WTC11 (cell line): ENCODE measurements around the gene RNASE7.

Experiments used
- FOXJ3 ChIP-seq: sonication (generic); formaldehyde crosslinking; IDR thresholded peaks from 2 replicates; pipeline ENCODE4 v1.9.0; 2021; ENCODE audit warnings: missing genetic modification reagents, mild to moderate bottlenecking, borderline replicate concordance
- MXD4 ChIP-seq: fragments of 250-450 bp; sonication (Bioruptor Pico); IDR thresholded peaks from 2 replicates; pipeline ENCODE4 v1.8.0; 2021; ENCODE audit warnings: mild to moderate bottlenecking, moderate library complexity, borderline replicate concordance
- MYBL2 ChIP-seq: sonication (generic); formaldehyde crosslinking; IDR thresholded peaks from 2 replicates; pipeline ENCODE4 v1.8.1; 2023; ENCODE audit warnings: mild to moderate bottlenecking, moderate library complexity, missing genetic modification reagents
- NFYB ChIP-seq: sonication (generic); formaldehyde crosslinking; conservative IDR thresholded peaks from 2 replicates; pipeline ENCODE4 v1.8.0; 2022; ENCODE audit warnings: low read depth, missing genetic modification reagents
- OVOL2 ChIP-seq: fragments of 250-450 bp; sonication (Bioruptor Pico); IDR thresholded peaks from 2 replicates; pipeline ENCODE4 v1.9.0; 2021; ENCODE audit warnings: mild to moderate bottlenecking, borderline replicate concordance
- RORB ChIP-seq: fragments of 250-450 bp; sonication (Bioruptor Pico); IDR thresholded peaks from 2 replicates; pipeline ENCODE4 v1.9.0; 2021; ENCODE audit warnings: mild to moderate bottlenecking
- SP1 ChIP-seq: sonication (generic); formaldehyde crosslinking; conservative IDR thresholded peaks from 2 replicates; pipeline ENCODE4 v1.8.1; 2022; ENCODE audit warnings: missing genetic modification reagents
- TEAD1 ChIP-seq: sonication (generic); formaldehyde crosslinking; IDR thresholded peaks from 2 replicates; pipeline ENCODE4 v1.8.0; 2022; ENCODE audit warnings: mild to moderate bottlenecking, missing genetic modification reagents
- TF ChIP-seq, protein P1 (sequence below): fragments of 200-600 bp; IDR thresholded peaks from 2 replicates; pipeline ENCODE4 v1.8.0; 2022; ENCODE audit warnings: antibody characterized with exemption
- TF ChIP-seq, protein P2 (sequence below): sonication (generic); formaldehyde crosslinking; IDR thresholded peaks from 2 replicates; pipeline ENCODE4 v1.8.1; 2023; ENCODE audit warnings: mild to moderate bottlenecking, moderate library complexity, missing genetic modification reagents
- TF ChIP-seq, protein P3 (sequence below): sonication (generic); formaldehyde crosslinking; IDR thresholded peaks from 2 replicates; pipeline ENCODE4 v1.8.1; 2022; ENCODE audit warnings: low read depth, mild to moderate bottlenecking, moderate library complexity, missing genetic modification reagents, borderline replicate concordance
- TF ChIP-seq, protein P4 (sequence below): fragments of 250-450 bp; sonication (Bioruptor Pico); IDR thresholded peaks from 2 replicates; pipeline ENCODE4 v1.8.0; 2021; ENCODE audit warnings: mild to moderate bottlenecking

DNA sequence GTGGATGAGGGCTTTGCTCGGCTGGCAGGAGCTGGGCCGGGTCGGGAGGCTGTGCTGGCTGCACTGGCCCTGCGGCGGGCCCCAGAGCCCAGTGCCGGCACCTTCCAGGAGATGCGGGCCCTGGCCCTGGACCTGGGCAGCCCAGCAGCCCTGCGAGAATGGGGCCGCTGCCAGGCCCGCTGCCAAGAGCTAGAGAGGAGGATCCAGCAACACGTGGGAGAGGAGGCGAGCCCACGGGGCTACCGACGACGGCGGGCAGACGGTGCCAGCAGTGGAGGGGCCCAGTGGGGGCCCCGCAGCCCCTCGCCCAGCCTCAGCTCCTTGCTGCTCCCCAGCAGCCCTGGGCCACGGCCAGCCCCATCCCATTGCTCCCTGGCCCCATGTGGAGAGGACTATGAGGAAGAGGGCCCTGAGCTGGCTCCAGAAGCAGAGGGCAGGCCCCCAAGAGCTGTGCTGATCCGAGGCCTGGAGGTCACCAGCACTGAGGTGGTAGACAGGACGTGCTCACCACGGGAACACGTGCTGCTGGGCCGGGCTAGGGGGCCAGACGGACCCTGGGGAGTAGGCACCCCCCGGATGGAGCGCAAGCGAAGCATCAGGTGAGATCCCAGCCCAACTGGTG is 39.5 kb downstream of the RNASE7 start:
- TF ChIP-seq, protein P1, sequence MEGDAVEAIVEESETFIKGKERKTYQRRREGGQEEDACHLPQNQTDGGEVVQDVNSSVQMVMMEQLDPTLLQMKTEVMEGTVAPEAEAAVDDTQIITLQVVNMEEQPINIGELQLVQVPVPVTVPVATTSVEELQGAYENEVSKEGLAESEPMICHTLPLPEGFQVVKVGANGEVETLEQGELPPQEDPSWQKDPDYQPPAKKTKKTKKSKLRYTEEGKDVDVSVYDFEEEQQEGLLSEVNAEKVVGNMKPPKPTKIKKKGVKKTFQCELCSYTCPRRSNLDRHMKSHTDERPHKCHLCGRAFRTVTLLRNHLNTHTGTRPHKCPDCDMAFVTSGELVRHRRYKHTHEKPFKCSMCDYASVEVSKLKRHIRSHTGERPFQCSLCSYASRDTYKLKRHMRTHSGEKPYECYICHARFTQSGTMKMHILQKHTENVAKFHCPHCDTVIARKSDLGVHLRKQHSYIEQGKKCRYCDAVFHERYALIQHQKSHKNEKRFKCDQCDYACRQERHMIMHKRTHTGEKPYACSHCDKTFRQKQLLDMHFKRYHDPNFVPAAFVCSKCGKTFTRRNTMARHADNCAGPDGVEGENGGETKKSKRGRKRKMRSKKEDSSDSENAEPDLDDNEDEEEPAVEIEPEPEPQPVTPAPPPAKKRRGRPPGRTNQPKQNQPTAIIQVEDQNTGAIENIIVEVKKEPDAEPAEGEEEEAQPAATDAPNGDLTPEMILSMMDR: no peak
- TF ChIP-seq, protein P2, sequence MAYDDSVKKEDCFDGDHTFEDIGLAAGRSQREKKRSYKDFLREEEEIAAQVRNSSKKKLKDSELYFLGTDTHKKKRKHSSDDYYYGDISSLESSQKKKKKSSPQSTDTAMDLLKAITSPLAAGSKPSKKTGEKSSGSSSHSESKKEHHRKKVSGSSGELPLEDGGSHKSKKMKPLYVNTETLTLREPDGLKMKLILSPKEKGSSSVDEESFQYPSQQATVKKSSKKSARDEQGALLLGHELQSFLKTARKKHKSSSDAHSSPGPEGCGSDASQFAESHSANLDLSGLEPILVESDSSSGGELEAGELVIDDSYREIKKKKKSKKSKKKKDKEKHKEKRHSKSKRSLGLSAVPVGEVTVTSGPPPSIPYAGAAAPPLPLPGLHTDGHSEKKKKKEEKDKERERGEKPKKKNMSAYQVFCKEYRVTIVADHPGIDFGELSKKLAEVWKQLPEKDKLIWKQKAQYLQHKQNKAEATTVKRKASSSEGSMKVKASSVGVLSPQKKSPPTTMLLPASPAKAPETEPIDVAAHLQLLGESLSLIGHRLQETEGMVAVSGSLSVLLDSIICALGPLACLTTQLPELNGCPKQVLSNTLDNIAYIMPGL (CRISPR knock-in tag): no peak
- TF ChIP-seq OVOL2 (CRISPR knock-in tag) (no peak), MXD4 (no peak), NFYB (CRISPR knock-in tag) (no peak), RORB (no peak), SP1 (CRISPR knock-in tag) (no peak), FOXJ3 (CRISPR knock-in tag) (no peak), TEAD1 (CRISPR knock-in tag) (no peak), MYBL2 (CRISPR knock-in tag) (no peak)
- TF ChIP-seq, protein P3, sequence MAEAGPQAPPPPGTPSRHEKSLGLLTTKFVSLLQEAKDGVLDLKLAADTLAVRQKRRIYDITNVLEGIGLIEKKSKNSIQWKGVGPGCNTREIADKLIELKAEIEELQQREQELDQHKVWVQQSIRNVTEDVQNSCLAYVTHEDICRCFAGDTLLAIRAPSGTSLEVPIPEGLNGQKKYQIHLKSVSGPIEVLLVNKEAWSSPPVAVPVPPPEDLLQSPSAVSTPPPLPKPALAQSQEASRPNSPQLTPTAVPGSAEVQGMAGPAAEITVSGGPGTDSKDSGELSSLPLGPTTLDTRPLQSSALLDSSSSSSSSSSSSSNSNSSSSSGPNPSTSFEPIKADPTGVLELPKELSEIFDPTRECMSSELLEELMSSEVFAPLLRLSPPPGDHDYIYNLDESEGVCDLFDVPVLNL (CRISPR knock-in tag): no peak
- TF ChIP-seq, protein P4, sequence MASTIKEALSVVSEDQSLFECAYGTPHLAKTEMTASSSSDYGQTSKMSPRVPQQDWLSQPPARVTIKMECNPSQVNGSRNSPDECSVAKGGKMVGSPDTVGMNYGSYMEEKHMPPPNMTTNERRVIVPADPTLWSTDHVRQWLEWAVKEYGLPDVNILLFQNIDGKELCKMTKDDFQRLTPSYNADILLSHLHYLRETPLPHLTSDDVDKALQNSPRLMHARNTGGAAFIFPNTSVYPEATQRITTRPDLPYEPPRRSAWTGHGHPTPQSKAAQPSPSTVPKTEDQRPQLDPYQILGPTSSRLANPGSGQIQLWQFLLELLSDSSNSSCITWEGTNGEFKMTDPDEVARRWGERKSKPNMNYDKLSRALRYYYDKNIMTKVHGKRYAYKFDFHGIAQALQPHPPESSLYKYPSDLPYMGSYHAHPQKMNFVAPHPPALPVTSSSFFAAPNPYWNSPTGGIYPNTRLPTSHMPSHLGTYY (CRISPR knock-in tag): no peak
